ENCODE data around the gene H1-8.

GRCh38 chr3:129512595-129512994 is 30.4 kb upstream of the H1-8 start:
- TF ChIP-seq POLR2A (IDR thresholded peaks at IDR 0.05) = no peak
- no peak for TF ChIP-seq CTCF (IDR thresholded peaks at IDR 0.05)
